Measurements from ENCODE around the gene SPCS1. TPM values are rescaled to one million over a fixed set of nuclear protein-coding genes. Genes with fewer than 3 reads are reported as not detected.

The SPCS1 gene
- total RNA-seq, 2 experiments from 2014 or later, result 96.1 to 105 TPM

- Mint-ChIP-seq H3K4me1 (ENCODE audit: low read depth) (no peaks in the 10 kb centered on the region), H3K27me3 (ENCODE audit: low read depth) (no peaks in the 10 kb centered on the region), H3K4me3 (no peak overlapping the region), H3K9me3 (ENCODE audit: insufficient read depth) (no peaks in the 10 kb centered on the region), H3K36me3 (ENCODE audit: low read depth) (peaks cover 32% of the 10 kb centered on the region), H3K27ac (no peak overlapping the region)
- DNase-seq (no peak), ATAC-seq (no peak)
- POLR2A ChIA-PET, result no interaction called here
- CTCF ChIA-PET, result interaction anchor here (0.8 to 1.5 kb wide), 4 partner anchors 12 to 150 kb away, joined by 3 to 7 read pairs (median 4); no protein-coding TSS in a partner anchor
Observed at GRCh38 chr3:52743152-52743551, 37.2 kb downstream of the SPCS1 start.

GRCh38 chr3:52743721-52744120 is 37.8 kb downstream of the SPCS1 start:
- H3K36me3 Mint-ChIP-seq (ENCODE audit: low read depth), result peaks cover 37% of the 10 kb centered on the region
- CTCF ChIA-PET, result interaction anchor here (0.8 to 0.9 kb wide), 3 partner anchors 13 to 95 kb away, joined by 3 to 7 read pairs (median 6); no protein-coding TSS in a partner anchor
- ATAC-seq, result no peak

GRCh38 chr3:52752045-52752660 is 46.2 kb downstream of the SPCS1 start:
- no peaks in the 10 kb centered on the region for H3K27me3 Mint-ChIP-seq (ENCODE audit: low read depth)
- H3K36me3 Mint-ChIP-seq (ENCODE audit: low read depth), result peaks cover 39% of the 10 kb centered on the region
- no peak for ATAC-seq
- no peaks in the 10 kb centered on the region for H3K4me1 Mint-ChIP-seq (ENCODE audit: low read depth)
- no peak overlapping the region for H3K4me3 Mint-ChIP-seq
- ChIA-PET CTCF (no interaction called here), POLR2A (no interaction called here)
- H3K9me3 Mint-ChIP-seq (ENCODE audit: insufficient read depth), result no peaks in the 10 kb centered on the region
- no peak for DNase-seq
- peak overlapping the region; percentile 1 for H3K27ac Mint-ChIP-seq

More at GRCh38 chr3:52743721-52744120, 37.8 kb downstream of the SPCS1 start:
- no peaks in the 10 kb centered on the region for H3K27me3 Mint-ChIP-seq (ENCODE audit: low read depth)
- H3K9me3 Mint-ChIP-seq (ENCODE audit: insufficient read depth), result no peaks in the 10 kb centered on the region
- POLR2A ChIA-PET, result no interaction called here
- no peak overlapping the region for H3K27ac Mint-ChIP-seq
- DNase-seq, result no peak
- H3K4me1 Mint-ChIP-seq (ENCODE audit: low read depth), result no peaks in the 10 kb centered on the region
- no peak overlapping the region for H3K4me3 Mint-ChIP-seq

GRCh38 chr3:52754373-52754772 is 48.5 kb downstream of the SPCS1 start:
- H3K36me3 Mint-ChIP-seq (ENCODE audit: low read depth), result peaks cover 40% of the 10 kb centered on the region

GRCh38 chr3:52756141-52756540 is 50.2 kb downstream of the SPCS1 start:
- no peak for ATAC-seq
- no peaks in the 10 kb centered on the region for H3K27me3 Mint-ChIP-seq (ENCODE audit: low read depth)
- no peak for DNase-seq
- H3K4me1 Mint-ChIP-seq (ENCODE audit: low read depth), result no peaks in the 10 kb centered on the region
- no peak overlapping the region for H3K27ac Mint-ChIP-seq
- no peak overlapping the region for H3K4me3 Mint-ChIP-seq
- POLR2A ChIA-PET, result no interaction called here
- CTCF ChIA-PET, result no interaction called here
- no peaks in the 10 kb centered on the region for H3K9me3 Mint-ChIP-seq (ENCODE audit: insufficient read depth)
- peaks cover 39% of the 10 kb centered on the region for H3K36me3 Mint-ChIP-seq (ENCODE audit: low read depth)

More at GRCh38 chr3:52754373-52754772, 48.5 kb downstream of the SPCS1 start:
- Mint-ChIP-seq H3K27me3 (ENCODE audit: low read depth) (no peaks in the 10 kb centered on the region), H3K9me3 (ENCODE audit: insufficient read depth) (no peaks in the 10 kb centered on the region), H3K4me1 (ENCODE audit: low read depth) (no peaks in the 10 kb centered on the region), H3K4me3 (no peak overlapping the region), H3K27ac (no peak overlapping the region)
- no peak for DNase-seq
- no peak for ATAC-seq
- ChIA-PET CTCF (no interaction called here), POLR2A (no interaction called here)

Other genes with a start within 250 kb of the SPCS1 start
- gene STAB1, start 210.8 kb upstream of the SPCS1 start, total RNA-seq, result under 1 TPM in 1 of 2 experiments, not detected in 1; 0.05 TPM
- 10 to 100 TPM; 52.8 to 53.1 TPM for gene NT5DC2, start 172.2 kb upstream of the SPCS1 start, total RNA-seq
- gene UQCC5, start 169.5 kb upstream of the SPCS1 start, total RNA-seq, result 10 to 100 TPM in 1 of 2 experiments, 1 to 10 TPM in 1; 9.0 to 15.1 TPM
- gene PBRM1, start 20.2 kb upstream of the SPCS1 start, total RNA-seq, result 10 to 100 TPM; 83.2 to 91.8 TPM
- gene GNL3, start 20.1 kb upstream of the SPCS1 start, total RNA-seq, result 10 to 100 TPM; 85.5 to 86.2 TPM
- gene GLT8D1, start 315 bp upstream of the SPCS1 start, total RNA-seq, result 10 to 100 TPM; 36.4 to 38.2 TPM
- 10 to 100 TPM; 21.9 to 23.7 TPM for gene NEK4, start 64.8 kb downstream of the SPCS1 start, total RNA-seq
- gene ITIH1, start 71.5 kb downstream of the SPCS1 start, total RNA-seq, result not detected
- not detected for gene ITIH3, start 88.7 kb downstream of the SPCS1 start, total RNA-seq
- 10 to 100 TPM; 15.1 to 16.3 TPM for gene ITIH4, start 124.6 kb downstream of the SPCS1 start, total RNA-seq
- 1 to 10 TPM; 1.5 TPM for gene MUSTN1, start 128.9 kb downstream of the SPCS1 start, total RNA-seq
- gene STIMATE, start 191.4 kb downstream of the SPCS1 start, total RNA-seq, result 10 to 100 TPM; 26.5 to 29.9 TPM

All from activated CD8-positive, alpha-beta T cell treated with anti-CD3 and anti-CD28 coated beads, Interleukin-2, amount 10 ng/mL, durations not matched to agents 7 days and 5 days (primary cell).